ENCODE measurements around the gene FAM236D. TPM values are rescaled to one million over a fixed set of nuclear protein-coding genes. Genes with fewer than 3 reads are reported as not detected.
"Not testable (repeated sequence)": the region's sequence is repeated elsewhere in the genome, so short reads cannot be mapped to it uniquely, and the experiment has no call there.

The FAM236D gene
- not detected for total RNA-seq

- H3K4me3 Mint-ChIP-seq; DNase-seq; CTCF ChIA-PET; POLR2A ChIA-PET; H3K36me3 Mint-ChIP-seq; H3K27ac Mint-ChIP-seq; H3K9me3 Mint-ChIP-seq; H3K27me3 Mint-ChIP-seq; intact Hi-C loops (cut with micrococcal nuclease); H3K4me1 Mint-ChIP-seq (ENCODE audit: low read depth): not testable (repeated sequence)
Observed at GRCh38 chrX:72808110-72808509, at the start of gene FAM236D. TSS of gene FAM236D (minus strand) at chrX:72808210. CDS start at chrX:72808110, 100 bp downstream.

GRCh38 chrX:72837532-72837931 is 29.5 kb upstream of the FAM236D start:
- H3K36me3 Mint-ChIP-seq; H3K4me1 Mint-ChIP-seq (ENCODE audit: low read depth); intact Hi-C loops (cut with micrococcal nuclease); DNase-seq; H3K27me3 Mint-ChIP-seq; H3K9me3 Mint-ChIP-seq; CTCF ChIA-PET; H3K27ac Mint-ChIP-seq; H3K4me3 Mint-ChIP-seq; POLR2A ChIA-PET: not testable (repeated sequence)

GRCh38 chrX:72830701-72831100 is 22.7 kb upstream of the FAM236D start:
- POLR2A ChIA-PET; CTCF ChIA-PET; intact Hi-C loops (cut with micrococcal nuclease); DNase-seq; H3K27me3 Mint-ChIP-seq; H3K9me3 Mint-ChIP-seq; H3K36me3 Mint-ChIP-seq; H3K27ac Mint-ChIP-seq; H3K4me1 Mint-ChIP-seq (ENCODE audit: low read depth); H3K4me3 Mint-ChIP-seq: not testable (repeated sequence)

GRCh38 chrX:72790390-72790789 is 17.6 kb downstream of the FAM236D start:
- H3K4me3 Mint-ChIP-seq; intact Hi-C loops (cut with micrococcal nuclease); H3K9me3 Mint-ChIP-seq; H3K27me3 Mint-ChIP-seq; POLR2A ChIA-PET; DNase-seq; CTCF ChIA-PET; H3K36me3 Mint-ChIP-seq; H3K4me1 Mint-ChIP-seq (ENCODE audit: low read depth); H3K27ac Mint-ChIP-seq: not testable (repeated sequence)

- H3K27me3 Mint-ChIP-seq; DNase-seq; CTCF ChIA-PET; H3K36me3 Mint-ChIP-seq; H3K4me3 Mint-ChIP-seq; intact Hi-C loops (cut with micrococcal nuclease); H3K4me1 Mint-ChIP-seq (ENCODE audit: low read depth); POLR2A ChIA-PET; H3K9me3 Mint-ChIP-seq; H3K27ac Mint-ChIP-seq: not testable (repeated sequence)
Observed at GRCh38 chrX:72788142-72788541, 19.9 kb downstream of the FAM236D start.

- intact Hi-C loops (cut with micrococcal nuclease); POLR2A ChIA-PET; H3K4me3 Mint-ChIP-seq; DNase-seq; H3K4me1 Mint-ChIP-seq (ENCODE audit: low read depth); H3K9me3 Mint-ChIP-seq; H3K27me3 Mint-ChIP-seq; H3K27ac Mint-ChIP-seq; H3K36me3 Mint-ChIP-seq; CTCF ChIA-PET: not testable (repeated sequence)
Observed at GRCh38 chrX:72783964-72784363, 24.0 kb downstream of the FAM236D start.

GRCh38 chrX:72783365-72783936 is 24.6 kb downstream of the FAM236D start:
- H3K9me3 Mint-ChIP-seq; H3K36me3 Mint-ChIP-seq; DNase-seq; CTCF ChIA-PET; POLR2A ChIA-PET; H3K4me1 Mint-ChIP-seq (ENCODE audit: low read depth); H3K4me3 Mint-ChIP-seq; H3K27me3 Mint-ChIP-seq; intact Hi-C loops (cut with micrococcal nuclease); H3K27ac Mint-ChIP-seq: not testable (repeated sequence)

GRCh38 chrX:72782560-72782959 is 25.4 kb downstream of the FAM236D start, which contains the start of gene FAM236B:
TSS of gene FAM236B (minus strand) at chrX:72782660. CDS start at chrX:72782560, 100 bp downstream.
- H3K36me3 Mint-ChIP-seq; H3K4me3 Mint-ChIP-seq; H3K27ac Mint-ChIP-seq; H3K27me3 Mint-ChIP-seq; POLR2A ChIA-PET; intact Hi-C loops (cut with micrococcal nuclease); DNase-seq; H3K4me1 Mint-ChIP-seq (ENCODE audit: low read depth); H3K9me3 Mint-ChIP-seq; CTCF ChIA-PET: not testable (repeated sequence)

- POLR2A ChIA-PET; H3K4me3 Mint-ChIP-seq; H3K9me3 Mint-ChIP-seq; H3K27ac Mint-ChIP-seq; DNase-seq; H3K27me3 Mint-ChIP-seq; intact Hi-C loops (cut with micrococcal nuclease); H3K36me3 Mint-ChIP-seq; CTCF ChIA-PET; H3K4me1 Mint-ChIP-seq (ENCODE audit: low read depth): not testable (repeated sequence)
Observed at GRCh38 chrX:72778146-72778545, 29.9 kb downstream of the FAM236D start.

GRCh38 chrX:72777467-72777790 is 30.6 kb downstream of the FAM236D start:
- H3K27ac Mint-ChIP-seq; intact Hi-C loops (cut with micrococcal nuclease); CTCF ChIA-PET; DNase-seq; H3K36me3 Mint-ChIP-seq; H3K4me1 Mint-ChIP-seq (ENCODE audit: low read depth); H3K9me3 Mint-ChIP-seq; H3K4me3 Mint-ChIP-seq; H3K27me3 Mint-ChIP-seq; POLR2A ChIA-PET: not testable (repeated sequence)

- H3K9me3 Mint-ChIP-seq; POLR2A ChIA-PET; H3K4me3 Mint-ChIP-seq; H3K36me3 Mint-ChIP-seq; H3K27me3 Mint-ChIP-seq; H3K27ac Mint-ChIP-seq; intact Hi-C loops (cut with micrococcal nuclease); H3K4me1 Mint-ChIP-seq (ENCODE audit: low read depth); CTCF ChIA-PET; DNase-seq: not testable (repeated sequence)
Observed at GRCh38 chrX:72776653-72777466, 31.1 kb downstream of the FAM236D start, which contains the start of gene DMRTC1B. TSS of gene DMRTC1B (plus strand) at chrX:72776890. CDS start at chrX:72845136, 68,246 bp downstream.

- H3K4me1 Mint-ChIP-seq (ENCODE audit: low read depth); H3K4me3 Mint-ChIP-seq; DNase-seq; H3K9me3 Mint-ChIP-seq; H3K36me3 Mint-ChIP-seq; H3K27ac Mint-ChIP-seq; H3K27me3 Mint-ChIP-seq; POLR2A ChIA-PET; intact Hi-C loops (cut with micrococcal nuclease); CTCF ChIA-PET: not testable (repeated sequence)
Observed at GRCh38 chrX:72760454-72760853, 47.6 kb downstream of the FAM236D start.

Data from activated CD4-positive, alpha-beta memory T cell treated with anti-CD3 and anti-CD28 coated beads for 36 hours (primary cell).